ENCODE measurements around the gene PDE10A.

DNA sequence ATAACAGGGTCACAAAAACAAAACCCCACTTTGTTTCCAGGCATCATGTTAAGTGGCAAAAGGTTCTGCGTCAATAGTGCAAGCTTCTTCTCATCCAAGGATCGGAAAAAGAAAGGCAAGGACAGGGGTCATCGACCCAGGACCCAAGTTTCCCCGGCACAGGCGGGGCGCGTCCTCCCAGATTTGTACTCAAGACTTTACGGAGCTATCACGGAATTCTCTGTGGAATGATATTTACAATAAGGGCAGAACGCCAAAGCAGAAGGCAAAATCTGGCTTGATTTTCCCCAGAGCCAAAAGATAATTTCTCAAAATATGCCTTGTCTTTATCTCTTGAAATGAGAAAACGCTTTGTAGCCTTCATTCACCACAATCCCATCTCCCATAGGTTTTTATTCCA is 25.5 kb downstream of the PDE10A start:
- TF ChIP-seq ZBTB8A (IDR thresholded peaks at IDR 0.05; ENCODE audit: partially characterized antibody) (no peak), WHSC1 (IDR thresholded peaks at IDR 0.05; ENCODE audit: low read length) (no peak), SIRT6 (IDR thresholded peaks at IDR 0.05; ENCODE audit: low read depth, low read length) (no peak), SNRNP70 (optimal IDR thresholded peaks at IDR 0.05; ENCODE audit: low read depth, low read length) (no peak), NR1H2 (CRISPR knock-in tag; IDR thresholded peaks at IDR 0.05) (no peak), BRCA1 (IDR thresholded peaks at IDR 0.05) (no peak), BRCA1 (CRISPR knock-in tag; IDR thresholded peaks at IDR 0.05) (no peak), ZNF253 (CRISPR knock-in tag; conservative IDR thresholded peaks at IDR 0.05) (no peak), RNF2 (IDR thresholded peaks at IDR 0.05) (no peak)
- TF ChIP-seq, protein P1, sequence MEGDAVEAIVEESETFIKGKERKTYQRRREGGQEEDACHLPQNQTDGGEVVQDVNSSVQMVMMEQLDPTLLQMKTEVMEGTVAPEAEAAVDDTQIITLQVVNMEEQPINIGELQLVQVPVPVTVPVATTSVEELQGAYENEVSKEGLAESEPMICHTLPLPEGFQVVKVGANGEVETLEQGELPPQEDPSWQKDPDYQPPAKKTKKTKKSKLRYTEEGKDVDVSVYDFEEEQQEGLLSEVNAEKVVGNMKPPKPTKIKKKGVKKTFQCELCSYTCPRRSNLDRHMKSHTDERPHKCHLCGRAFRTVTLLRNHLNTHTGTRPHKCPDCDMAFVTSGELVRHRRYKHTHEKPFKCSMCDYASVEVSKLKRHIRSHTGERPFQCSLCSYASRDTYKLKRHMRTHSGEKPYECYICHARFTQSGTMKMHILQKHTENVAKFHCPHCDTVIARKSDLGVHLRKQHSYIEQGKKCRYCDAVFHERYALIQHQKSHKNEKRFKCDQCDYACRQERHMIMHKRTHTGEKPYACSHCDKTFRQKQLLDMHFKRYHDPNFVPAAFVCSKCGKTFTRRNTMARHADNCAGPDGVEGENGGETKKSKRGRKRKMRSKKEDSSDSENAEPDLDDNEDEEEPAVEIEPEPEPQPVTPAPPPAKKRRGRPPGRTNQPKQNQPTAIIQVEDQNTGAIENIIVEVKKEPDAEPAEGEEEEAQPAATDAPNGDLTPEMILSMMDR (IDR thresholded peaks at IDR 0.05 in 2 of 3, conservative IDR thresholded peaks at IDR 0.05 in 1 of 3; ENCODE audit: insufficient read depth in 2 of 3, low read depth in 1 of 3, low read length in 3 of 3): no peak
- TF ChIP-seq, protein P2, sequence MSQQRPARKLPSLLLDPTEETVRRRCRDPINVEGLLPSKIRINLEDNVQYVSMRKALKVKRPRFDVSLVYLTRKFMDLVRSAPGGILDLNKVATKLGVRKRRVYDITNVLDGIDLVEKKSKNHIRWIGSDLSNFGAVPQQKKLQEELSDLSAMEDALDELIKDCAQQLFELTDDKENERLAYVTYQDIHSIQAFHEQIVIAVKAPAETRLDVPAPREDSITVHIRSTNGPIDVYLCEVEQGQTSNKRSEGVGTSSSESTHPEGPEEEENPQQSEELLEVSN (IDR thresholded peaks at IDR 0.05; ENCODE audit: borderline replicate concordance in 1 of 2, extremely low read depth in 1 of 2, insufficient read depth in 1 of 2, insufficient read length in 1 of 2, low read depth in 1 of 2, low read length in 1 of 2, poor library complexity in 1 of 2, severe bottlenecking in 1 of 2): no peak
- TF ChIP-seq, protein P3, sequence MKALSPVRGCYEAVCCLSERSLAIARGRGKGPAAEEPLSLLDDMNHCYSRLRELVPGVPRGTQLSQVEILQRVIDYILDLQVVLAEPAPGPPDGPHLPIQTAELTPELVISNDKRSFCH (CRISPR knock-in tag; IDR thresholded peaks at IDR 0.05): no peak
- TF ChIP-seq, protein P3 (tag; IDR thresholded peaks at IDR 0.05): no peak
- TF ChIP-seq, protein P4, sequence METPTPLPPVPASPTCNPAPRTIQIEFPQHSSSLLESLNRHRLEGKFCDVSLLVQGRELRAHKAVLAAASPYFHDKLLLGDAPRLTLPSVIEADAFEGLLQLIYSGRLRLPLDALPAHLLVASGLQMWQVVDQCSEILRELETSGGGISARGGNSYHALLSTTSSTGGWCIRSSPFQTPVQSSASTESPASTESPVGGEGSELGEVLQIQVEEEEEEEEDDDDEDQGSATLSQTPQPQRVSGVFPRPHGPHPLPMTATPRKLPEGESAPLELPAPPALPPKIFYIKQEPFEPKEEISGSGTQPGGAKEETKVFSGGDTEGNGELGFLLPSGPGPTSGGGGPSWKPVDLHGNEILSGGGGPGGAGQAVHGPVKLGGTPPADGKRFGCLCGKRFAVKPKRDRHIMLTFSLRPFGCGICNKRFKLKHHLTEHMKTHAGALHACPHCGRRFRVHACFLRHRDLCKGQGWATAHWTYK (CRISPR knock-in tag; IDR thresholded peaks at IDR 0.05): no peak
